HG03342 (cell line): ENCODE measurements around the gene ATRNL1.

ENCODE experiments used
- ATAC-seq: cut with Tn5 transposase; IDR thresholded peaks from one replicate; pipeline ENCODE4 v1.9.1; 2021; ENCODE audit warnings: mild to moderate bottlenecking, moderate library complexity; ENCODE audit not compliant: unreplicated experiment

ATRNL1 gene

DNA sequence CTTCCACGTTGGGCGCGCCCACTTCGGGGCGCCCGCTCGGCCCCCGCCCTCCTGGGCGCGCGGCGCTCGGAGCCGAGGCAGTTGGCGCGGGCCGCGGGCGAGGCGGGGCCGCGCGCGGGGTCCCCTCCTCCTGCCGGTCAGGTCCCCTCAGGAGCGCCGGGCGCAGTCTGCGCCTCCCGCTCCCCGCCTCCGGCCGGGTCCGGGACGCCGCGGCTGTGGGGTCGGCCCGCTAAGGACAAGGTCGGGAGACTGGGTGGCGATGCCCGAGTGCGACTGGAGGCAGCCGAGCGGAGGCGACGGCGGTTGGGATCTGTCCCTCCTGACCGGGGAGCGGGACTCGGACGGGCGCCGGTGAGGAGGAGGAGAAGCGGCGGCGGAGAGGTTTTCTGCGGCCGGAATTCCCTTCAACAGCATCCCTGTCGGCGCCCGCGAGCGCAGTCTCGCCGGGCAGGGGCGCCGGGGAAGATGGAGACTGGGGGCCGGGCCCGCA is at the start of gene ATRNL1:
Gene ATRNL1 (plus strand): TSS at position 80 of the 490 bp plus-strand sequence. CDS start 386 bp downstream, at position 466.
- ATAC-seq, result peak; percentile 75

- ATAC-seq, result no peak
Measured at GRCh38 chr10:115043719-115044118, 49.4 kb upstream of the ATRNL1 start.

DNA sequence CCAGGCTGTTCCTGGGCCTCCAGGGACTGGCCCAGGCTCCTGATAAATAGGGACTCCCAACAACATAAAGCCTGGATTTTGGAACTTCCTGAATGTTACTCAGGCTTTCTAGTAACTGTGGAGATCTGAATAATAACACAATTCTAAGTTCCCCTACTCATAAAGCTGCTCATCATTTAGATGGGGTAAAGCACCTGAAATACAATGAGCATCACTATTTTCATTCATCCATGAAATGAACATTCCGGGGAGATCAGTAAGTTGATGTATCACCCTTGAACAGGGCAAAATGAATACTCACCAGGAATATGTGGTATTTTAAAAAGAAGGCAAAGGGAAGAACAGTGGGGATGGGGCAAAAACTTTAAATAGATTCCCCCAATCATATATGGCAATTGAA is 48.3 kb upstream of the ATRNL1 start:
- no peak for ATAC-seq

DNA sequence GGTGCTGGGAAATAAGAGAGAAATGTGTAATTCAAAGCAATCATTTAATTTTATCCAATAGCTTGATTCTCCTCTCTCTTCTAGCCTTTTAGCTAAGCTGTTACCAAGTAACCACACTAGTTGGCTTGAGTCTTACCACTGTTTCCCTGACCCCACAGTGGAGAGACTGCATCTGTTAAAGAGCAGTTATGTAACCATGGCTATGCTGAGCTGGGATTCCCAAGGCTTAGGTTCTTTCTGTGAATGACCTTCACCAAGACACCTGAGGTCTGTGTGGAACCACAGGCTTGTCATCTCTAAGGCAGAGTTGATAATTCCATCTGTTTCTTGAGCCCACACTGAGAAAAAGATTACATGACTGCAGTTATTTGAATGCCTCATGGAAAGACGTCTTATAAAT is 47.7 kb upstream of the ATRNL1 start:
- no peak for ATAC-seq

- no peak for ATAC-seq
Measured at GRCh38 chr10:115046686-115047236, 46.4 kb upstream of the ATRNL1 start.

DNA sequence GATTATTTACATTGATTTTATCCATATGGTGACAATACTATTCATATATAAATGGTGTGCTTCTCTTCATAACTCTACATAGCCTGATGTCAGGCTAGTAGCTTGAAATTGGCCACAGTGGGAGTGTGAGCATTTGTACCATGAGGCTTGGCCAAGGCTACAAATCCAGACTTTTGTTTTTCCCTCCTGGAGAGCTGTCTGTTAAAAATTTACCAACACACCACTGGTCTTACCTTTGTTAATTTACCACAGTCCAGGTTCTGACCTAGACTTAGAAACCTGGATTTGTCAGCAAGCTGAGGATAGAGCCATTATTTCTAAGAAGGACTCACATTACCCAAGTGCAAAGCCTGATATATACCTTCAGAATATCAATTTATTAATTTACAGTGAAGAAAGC is 45.5 kb upstream of the ATRNL1 start:
- ATAC-seq, result no peak

- no peak for ATAC-seq
Measured at GRCh38 chr10:115049318-115049717, 43.8 kb upstream of the ATRNL1 start.

GRCh38 chr10:115049960-115050359 is 43.2 kb upstream of the ATRNL1 start:
- no peak for ATAC-seq

- ATAC-seq, result no peak
Measured at GRCh38 chr10:115050375-115051010, 42.7 kb upstream of the ATRNL1 start.

GRCh38 chr10:115051216-115051615 is 41.9 kb upstream of the ATRNL1 start:
- ATAC-seq, result no peak

GRCh38 chr10:115052226-115052625 is 40.9 kb upstream of the ATRNL1 start:
- ATAC-seq, result no peak

- no peak for ATAC-seq
Measured at GRCh38 chr10:115052728-115053127, 40.4 kb upstream of the ATRNL1 start.

DNA sequence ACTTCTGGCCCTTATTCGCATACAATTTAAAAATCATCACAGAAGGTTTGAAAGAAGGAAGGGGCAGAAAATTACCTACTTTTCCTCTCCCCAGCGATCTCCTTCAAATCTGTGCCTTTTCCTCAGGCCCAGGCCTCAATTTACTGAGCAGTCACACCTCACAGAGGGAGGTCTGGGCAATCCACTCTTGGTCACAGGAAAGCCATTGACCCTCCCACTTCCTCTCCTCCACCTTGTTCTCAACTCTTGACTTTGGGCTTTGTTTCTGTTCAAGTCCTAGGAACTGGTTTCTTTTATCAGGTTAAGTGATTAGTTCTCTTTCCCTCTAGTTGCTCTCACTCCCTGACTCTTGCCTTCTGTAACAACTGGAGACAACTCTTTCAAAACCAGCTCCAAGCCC is 37.0 kb upstream of the ATRNL1 start:
- ATAC-seq, result no peak

DNA sequence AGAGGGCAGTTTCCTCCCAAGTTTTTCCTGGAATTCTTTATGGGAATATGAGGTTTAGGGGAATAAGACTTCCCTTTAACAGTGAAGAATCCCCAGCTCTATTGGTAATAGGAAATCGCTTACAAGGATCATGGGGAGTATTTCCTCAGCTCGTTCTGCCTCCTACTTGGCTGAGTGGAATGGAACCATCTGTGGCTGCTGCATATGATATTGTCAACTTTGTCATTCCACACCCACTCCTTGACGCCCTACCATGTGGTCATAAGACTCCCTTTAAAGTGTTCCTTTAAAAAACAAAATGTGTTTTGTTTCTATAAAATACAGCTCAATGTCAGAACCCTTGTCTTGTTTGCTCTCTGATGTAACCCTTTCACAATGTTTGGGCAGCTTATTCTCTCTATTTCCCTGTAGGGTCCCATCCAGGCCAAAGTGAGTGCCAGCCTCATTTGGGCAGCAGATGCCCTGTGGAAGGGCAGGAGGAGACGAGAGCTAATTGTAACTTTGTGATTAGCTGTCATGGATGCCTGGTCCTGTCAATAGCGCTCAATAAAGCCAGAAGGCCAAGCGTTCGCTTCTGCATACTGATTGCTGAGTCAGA is 33.8 kb upstream of the ATRNL1 start:
- ATAC-seq, result no peak

DNA sequence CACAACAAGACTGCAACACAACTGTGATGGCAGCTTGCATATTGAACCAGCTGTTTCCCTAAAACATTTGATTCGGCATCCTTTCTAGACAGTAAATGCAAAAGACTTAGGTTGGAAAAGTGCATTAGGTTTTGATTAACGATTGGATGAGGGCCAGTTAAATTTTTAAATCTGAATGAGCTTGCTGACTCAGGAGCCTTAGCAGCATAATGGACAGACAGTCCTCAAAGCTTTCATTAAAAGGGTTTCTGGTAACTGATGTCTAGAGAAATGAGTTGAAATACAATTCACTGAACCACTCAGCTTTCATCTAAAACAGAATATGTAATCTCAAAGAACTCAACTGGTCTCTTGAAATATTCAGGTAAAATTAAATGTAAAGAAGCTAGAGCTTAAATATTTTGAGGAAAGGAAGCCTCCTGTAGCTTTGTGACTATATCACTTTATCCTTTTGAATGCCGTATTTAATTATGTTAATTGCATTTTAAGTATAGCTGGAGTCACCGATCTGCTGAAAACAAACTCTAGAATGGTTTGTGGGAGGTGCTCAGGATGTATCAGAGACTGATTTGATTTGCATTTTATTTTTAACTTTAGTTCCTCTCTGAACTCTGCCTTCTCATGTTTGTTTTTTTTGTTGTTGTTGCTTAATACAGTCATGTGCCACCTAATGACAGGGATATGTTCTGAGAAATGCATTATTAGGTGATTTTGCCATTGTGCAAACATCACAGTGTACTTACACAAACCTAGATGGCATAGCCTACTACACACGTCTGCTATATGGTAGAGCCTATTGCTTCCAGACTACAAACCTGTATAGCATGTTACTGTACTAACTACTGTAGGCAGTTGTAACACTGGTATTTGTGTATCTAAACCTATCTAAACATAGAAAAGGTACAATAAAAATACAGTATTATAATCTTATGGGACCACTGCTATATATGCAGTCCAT is 29.2 kb upstream of the ATRNL1 start:
- no peak for ATAC-seq

GRCh38 chr10:115065801-115066200 is 27.4 kb upstream of the ATRNL1 start:
- ATAC-seq, result no peak

DNA sequence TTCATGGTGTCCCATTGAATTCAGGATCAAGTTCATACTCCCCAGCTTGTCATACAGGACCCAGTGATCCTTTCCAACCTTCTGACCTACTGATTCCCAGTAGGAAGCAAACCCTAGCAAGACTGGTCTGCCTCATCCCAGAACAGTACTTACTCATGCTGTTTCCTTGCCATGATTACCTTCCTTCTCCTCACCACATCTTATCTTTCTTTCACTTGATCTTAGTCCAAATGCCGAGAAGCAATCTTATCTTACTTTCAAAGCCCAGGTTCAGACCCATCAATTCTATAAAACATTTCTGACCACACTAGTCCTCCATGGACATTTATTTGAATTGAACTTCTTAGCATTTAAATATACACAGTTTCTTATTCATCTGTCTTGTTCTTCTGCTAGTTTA is 26.6 kb upstream of the ATRNL1 start:
- no peak for ATAC-seq

DNA sequence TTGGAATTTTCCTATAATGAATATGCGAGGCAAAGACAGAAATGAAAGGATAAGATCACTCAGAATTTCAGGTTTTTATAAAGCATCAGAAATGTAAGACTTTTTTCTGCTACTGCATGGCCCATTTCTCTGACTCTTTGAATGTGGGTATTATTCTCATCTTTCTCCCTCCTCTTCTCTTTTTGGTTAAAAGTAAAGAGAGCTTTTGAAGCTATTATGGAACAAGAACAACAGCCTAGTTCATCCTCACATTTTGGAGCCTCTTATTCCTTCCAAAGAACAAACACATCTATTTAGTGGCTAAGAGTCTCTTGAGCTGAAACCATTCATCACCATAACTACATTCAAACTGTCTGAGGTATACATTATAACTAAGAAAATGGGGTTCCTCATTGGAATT is 19.4 kb upstream of the ATRNL1 start:
- ATAC-seq, result no peak

- no peak for ATAC-seq
Measured at GRCh38 chr10:115082506-115082905, 10.7 kb upstream of the ATRNL1 start.

- ATAC-seq, result no peak
Measured at GRCh38 chr10:115084277-115084850, 8.8 kb upstream of the ATRNL1 start.

GRCh38 chr10:115091161-115091560 is 2.0 kb upstream of the ATRNL1 start:
- no peak for ATAC-seq
